Gastrocnemius medialis (tissue), 4 donors: ENCODE data around the gene PARD3. TPM values are rescaled to one million over a fixed set of nuclear protein-coding genes. Genes with fewer than 3 reads are reported as not detected.

ENCODE experiments used
- ATAC-seq, 2 donors: fragments of 150-250 bp; one replicate each; pipeline ENCODE4 v1.9.1; 2016
- DNase-seq, 2 donors: peaks; one replicate each; pipeline ENCODE4 v3.0.0-alpha.2; 2019
- H3K27ac ChIP-seq, 4 donors: fragments of 200-600 bp; sonication (generic); 1 replicate in 1 of 4; 2 replicates in 3 of 4; pipeline ENCODE4 v1.5.1; 2016 to 2018; ENCODE audit warnings: mild to moderate bottlenecking in 2 of 4, moderate library complexity in 1 of 4
- H3K27me3 ChIP-seq, 3 donors: fragments of 200-600 bp; sonication (generic) in 2 of 3; 1 replicate in 1 of 3; 2 replicates in 2 of 3; pipeline versions ENCODE4 v1.5.1 to v1.6.0; 2016 to 2019; ENCODE audit warnings: mild to moderate bottlenecking in 1 of 3, moderate library complexity in 1 of 3
- H3K36me3 ChIP-seq, 2 donors: fragments of 200-600 bp; sonication (generic) in 1 of 2; one replicate each; pipeline ENCODE4 v1.5.1; 2017 to 2018
- H3K4me1 ChIP-seq, 2 donors: fragments of 200-600 bp; sonication (generic) in 1 of 2; one replicate each; pipeline ENCODE4 v1.5.1; 2016 to 2017; ENCODE audit warnings: mild to moderate bottlenecking in 2 of 2
- H3K4me3 ChIP-seq, 4 donors: fragments of 200-600 bp; sonication (generic) in 3 of 4; 1 replicate in 1 of 4; 2 replicates in 3 of 4; pipeline ENCODE4 v1.5.1; 2016 to 2019; ENCODE audit warnings: mild to moderate bottlenecking in 2 of 4
- H3K9me3 ChIP-seq, 3 donors: fragments of 200-600 bp; sonication (generic) in 2 of 3; 1 replicate in 1 of 3; 2 replicates in 2 of 3; pipeline ENCODE4 v1.5.1; 2016 to 2019
- CTCF ChIP-seq, 5 experiments: fragments of 450-650 bp in 3 of 5; fragments of 200-600 bp in 2 of 5; sonication (generic) in 2 of 5; IDR thresholded peaks in 4 of 5; conservative IDR thresholded peaks in 1 of 5; 1 replicate in 4 of 5; 2 replicates in 1 of 5; pipeline ENCODE4 v1.5.1; 2016 to 2019; ENCODE audit warnings: antibody characterized with exemption in 5 of 5, mild to moderate bottlenecking in 3 of 5, moderate library complexity in 3 of 5
- POLR2A ChIP-seq, 2 donors: fragments of 450-650 bp; IDR thresholded peaks; one replicate each; pipeline ENCODE4 v1.6.1; 2017; ENCODE audit warnings: antibody characterized with exemption in 2 of 2, mild to moderate bottlenecking in 2 of 2, moderate library complexity in 2 of 2
- in situ Hi-C, 4 donors: fragments of 200-750 bp; cut with MboI; loops; one replicate each; pipeline versions ENCODE4 v1.15.0 to v1.8.0; 2017; ENCODE audit warnings: low sequenced_read_pairs in 4 of 4
- intact Hi-C: fragments of 100-400 bp; cut with DNase I; formaldehyde crosslinking; loops from one replicate; pipeline ENCODE4 v1.15.1; 2023; ENCODE audit warnings: low total_unique reads
- total RNA-seq, 4 donors: library from RNA; depleted of rRNA; stranded (reverse); fragments of >200 nt; gene quantifications; one replicate each; pipeline versions ENCODE4 v1.1.0 to v1.2.3, GENCODE V29; 2016

PARD3 gene
- total RNA-seq, 4 donors from 2014 or later, result 64.6 to 75.8 (median 68.3) TPM

- Histone ChIP-seq H3K4me3 (no peak overlapping the region), H3K36me3 (no peaks in the 10 kb centered on the region), H3K9me3 (no peaks in the 10 kb centered on the region), H3K4me1 (no peaks in the 10 kb centered on the region), H3K27ac (no peak overlapping the region), H3K27me3 (no peaks in the 10 kb centered on the region)
- DNase-seq (no peak), ATAC-seq (no peak)
- TF ChIP-seq CTCF (IDR thresholded peaks at IDR 0.05 in 4 of 5, conservative IDR thresholded peaks at IDR 0.05 in 1 of 5), result no peak
- no peak for TF ChIP-seq POLR2A (IDR thresholded peaks at IDR 0.05)
- intact Hi-C loops, result no loop called here
- in situ Hi-C loops, result no loop called here
These were observed 463.9 kb downstream of the PARD3 start for GRCh38 chr10:34351161-34351560.

GRCh38 chr10:34348917-34349485 lies 466.1 kb downstream of the PARD3 start:
- no peak for TF ChIP-seq CTCF (IDR thresholded peaks at IDR 0.05 in 4 of 5, conservative IDR thresholded peaks at IDR 0.05 in 1 of 5)
- no peak for TF ChIP-seq POLR2A (IDR thresholded peaks at IDR 0.05)
- H3K27me3 ChIP-seq, result no peaks in the 10 kb centered on the region
- in situ Hi-C loops (no loop called here), intact Hi-C loops (no loop called here)
- ATAC-seq (no peak), DNase-seq (no peak)
- no peak overlapping the region for H3K4me3 ChIP-seq
- no peaks in the 10 kb centered on the region for H3K36me3 ChIP-seq
- H3K9me3 ChIP-seq, result no peaks in the 10 kb centered on the region
- H3K4me1 ChIP-seq, result no peaks in the 10 kb centered on the region
- H3K27ac ChIP-seq, result no peak overlapping the region

GRCh38 chr10:34348021-34348420 lies 467.1 kb downstream of the PARD3 start:
- no peaks in the 10 kb centered on the region for H3K36me3 ChIP-seq
- in situ Hi-C loops, result no loop called here
- DNase-seq, result no peak
- no peaks in the 10 kb centered on the region for H3K4me1 ChIP-seq
- TF ChIP-seq CTCF (IDR thresholded peaks at IDR 0.05 in 4 of 5, conservative IDR thresholded peaks at IDR 0.05 in 1 of 5) (no peak), POLR2A (IDR thresholded peaks at IDR 0.05) (no peak)
- intact Hi-C loops, result no loop called here
- no peaks in the 10 kb centered on the region for H3K27me3 ChIP-seq
- no peaks in the 10 kb centered on the region for H3K9me3 ChIP-seq
- ATAC-seq, result no peak
- no peak overlapping the region for H3K4me3 ChIP-seq
- no peak overlapping the region for H3K27ac ChIP-seq

- Histone ChIP-seq H3K36me3 (no peaks in the 10 kb centered on the region), H3K27me3 (no peaks in the 10 kb centered on the region), H3K27ac (no peak overlapping the region), H3K4me3 (no peak overlapping the region), H3K9me3 (no peaks in the 10 kb centered on the region), H3K4me1 (no peaks in the 10 kb centered on the region)
- no peak for ATAC-seq
- in situ Hi-C loops (no loop called here), intact Hi-C loops (no loop called here)
- DNase-seq, result no peak
- TF ChIP-seq POLR2A (IDR thresholded peaks at IDR 0.05), result no peak
- TF ChIP-seq CTCF (IDR thresholded peaks at IDR 0.05 in 4 of 5, conservative IDR thresholded peaks at IDR 0.05 in 1 of 5), result no peak
These were observed 468.0 kb downstream of the PARD3 start for GRCh38 chr10:34347131-34347530.

GRCh38 chr10:34346516-34347100 lies 468.5 kb downstream of the PARD3 start:
- DNase-seq, result no peak
- H3K27me3 ChIP-seq, result no peaks in the 10 kb centered on the region
- no peak overlapping the region for H3K27ac ChIP-seq
- no peak for ATAC-seq
- H3K4me3 ChIP-seq, result no peak overlapping the region
- no peaks in the 10 kb centered on the region for H3K9me3 ChIP-seq
- no peaks in the 10 kb centered on the region for H3K36me3 ChIP-seq
- intact Hi-C loops, result no loop called here
- no peaks in the 10 kb centered on the region for H3K4me1 ChIP-seq
- in situ Hi-C loops, result no loop called here
- no peak for TF ChIP-seq POLR2A (IDR thresholded peaks at IDR 0.05)
- no peak for TF ChIP-seq CTCF (IDR thresholded peaks at IDR 0.05 in 4 of 5, conservative IDR thresholded peaks at IDR 0.05 in 1 of 5)
